NOMO-1 (cell line): ENCODE data around the gene PPP2R1A.

Source experiments
- DNase-seq, 2 experiments: peaks; one replicate each; lab custom pipeline; 2025; ENCODE audit not compliant: unreplicated experiment in 2 of 2; lab: John Stamatoyannopoulos, UW

Gene PPP2R1A

GRCh38 chr19:52189735-52190486 lies at the start of gene PPP2R1A:
Gene PPP2R1A, plus strand, starts transcription at chr19:52190052. Its CDS starts 45 bp downstream, at chr19:52190097.
- DNase-seq, result peak; percentile 99 to 100

GRCh38 chr19:52141203-52141602 lies 48.6 kb upstream of the PPP2R1A start:
- DNase-seq, result no peak

- no peak for DNase-seq
These were observed 47.8 kb upstream of the PPP2R1A start for GRCh38 chr19:52142001-52142595.

- DNase-seq, result no peak
These were observed 41.6 kb upstream of the PPP2R1A start for GRCh38 chr19:52148256-52148655.

GRCh38 chr19:52155596-52156359 lies 34.1 kb upstream of the PPP2R1A start:
- no peak for DNase-seq

- no peak for DNase-seq
These were observed 19.5 kb upstream of the PPP2R1A start for GRCh38 chr19:52170304-52170703.

- peak in 1 of 2 experiments; percentile 47 for DNase-seq
These were observed 19.0 kb upstream of the PPP2R1A start for GRCh38 chr19:52170863-52171320.

GRCh38 chr19:52171321-52172169 lies 18.3 kb upstream of the PPP2R1A start, which contains the start of gene ZNF836:
Gene ZNF836, minus strand, starts transcription at chr19:52171621. Its CDS starts 3,549 bp downstream, at chr19:52168072.
- DNase-seq, result peak; percentile 58 to 81

- DNase-seq, result no peak
These were observed 17.5 kb upstream of the PPP2R1A start for GRCh38 chr19:52172347-52172746.

- no peak for DNase-seq
These were observed 13.3 kb upstream of the PPP2R1A start for GRCh38 chr19:52176574-52176973.

- no peak for DNase-seq
These were observed 2.4 kb upstream of the PPP2R1A start for GRCh38 chr19:52187407-52187806.

- no peak for DNase-seq
These were observed 774 bp upstream of the PPP2R1A start for GRCh38 chr19:52188822-52189734.

GRCh38 chr19:52190487-52191293 lies 838 bp downstream of the PPP2R1A start:
- peak in 1 of 2 experiments; percentile 23 for DNase-seq

GRCh38 chr19:52191389-52191788 lies 1.5 kb downstream of the PPP2R1A start:
- DNase-seq, result no peak

- DNase-seq, result no peak
These were observed 2.1 kb downstream of the PPP2R1A start for GRCh38 chr19:52191951-52192350.

GRCh38 chr19:52196256-52196967 lies 6.6 kb downstream of the PPP2R1A start:
- DNase-seq, result no peak

- no peak for DNase-seq
These were observed 8.1 kb downstream of the PPP2R1A start for GRCh38 chr19:52197964-52198363.

GRCh38 chr19:52198678-52199077 lies 8.8 kb downstream of the PPP2R1A start:
- no peak for DNase-seq
